ENCODE data around the gene PLEKHD1. TPM values are rescaled to one million over a fixed set of nuclear protein-coding genes. Genes with fewer than 3 reads are reported as not detected.

The PLEKHD1 gene
- total RNA-seq, 1 donor from 2014 or later: 0.05 TPM

DNA sequence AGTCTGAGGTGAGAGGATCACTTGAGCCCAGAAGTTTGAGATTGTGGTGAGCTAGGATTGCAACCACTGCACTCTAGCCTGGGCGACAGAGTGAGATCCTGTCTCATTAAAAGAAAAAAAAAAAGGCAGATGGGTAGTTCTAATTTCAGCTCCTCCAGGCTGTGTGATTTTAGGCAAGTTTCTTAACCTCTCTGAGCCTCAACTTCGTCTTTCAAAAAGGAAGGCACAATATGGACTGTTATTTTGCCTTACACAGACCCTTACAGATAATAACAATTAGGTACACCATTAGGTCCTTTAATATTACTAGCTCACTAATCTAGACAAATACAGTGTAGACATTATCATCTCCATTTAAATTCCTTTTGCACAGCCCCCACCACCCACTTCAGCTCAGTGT, 94.9 kb downstream of the PLEKHD1 start:
- no peak for DNase-seq (ENCODE audit: low read depth)
- Mint-ChIP-seq H3K27me3 (ENCODE audit: low read depth, unreplicated experiment) (peaks cover 29% of the 10 kb centered on the region), H3K4me3 (ENCODE audit: unreplicated experiment) (no peak overlapping the region), H3K9me3 (ENCODE audit: unreplicated experiment) (peaks cover 3% of the 10 kb centered on the region), H3K27ac (ENCODE audit: unreplicated experiment) (no peak overlapping the region), H3K4me1 (ENCODE audit: low read depth, unreplicated experiment) (peaks cover 3% of the 10 kb centered on the region), H3K36me3 (ENCODE audit: low read depth, unreplicated experiment) (no peaks in the 10 kb centered on the region)
- no peak for FAIRE-seq
- no peak overlapping the region for H3K9ac ChIP-seq (ENCODE audit: low read length)
- H3K36me3 ChIP-seq (ENCODE audit: insufficient read depth, low read length): no peaks in the 10 kb centered on the region
- H3K4me1 ChIP-seq (ENCODE audit: insufficient read depth, low read length): peaks cover 6% of the 10 kb centered on the region
- H3K27ac ChIP-seq (ENCODE audit: low read depth, low read length): no peak overlapping the region
- no peak overlapping the region for H2AFZ ChIP-seq (ENCODE audit: low read depth, low read length)
- no peaks in the 10 kb centered on the region for H3K79me2 ChIP-seq (ENCODE audit: insufficient read depth, low read length)
- no peaks in the 10 kb centered on the region for H4K20me1 ChIP-seq (ENCODE audit: insufficient read depth, low read length)
- no peaks in the 10 kb centered on the region for H3K9me3 ChIP-seq (ENCODE audit: insufficient read depth, low read depth, low read length)
- peaks cover 18% of the 10 kb centered on the region for H3K27me3 ChIP-seq (ENCODE audit: insufficient read depth, low read length)
- H3K4me2 ChIP-seq (ENCODE audit: low read length): no peak overlapping the region
- no peak for TF ChIP-seq EZH2 (IDR thresholded peaks at IDR 0.05; ENCODE audit: insufficient read depth, low read length)
- TF ChIP-seq, protein P1, sequence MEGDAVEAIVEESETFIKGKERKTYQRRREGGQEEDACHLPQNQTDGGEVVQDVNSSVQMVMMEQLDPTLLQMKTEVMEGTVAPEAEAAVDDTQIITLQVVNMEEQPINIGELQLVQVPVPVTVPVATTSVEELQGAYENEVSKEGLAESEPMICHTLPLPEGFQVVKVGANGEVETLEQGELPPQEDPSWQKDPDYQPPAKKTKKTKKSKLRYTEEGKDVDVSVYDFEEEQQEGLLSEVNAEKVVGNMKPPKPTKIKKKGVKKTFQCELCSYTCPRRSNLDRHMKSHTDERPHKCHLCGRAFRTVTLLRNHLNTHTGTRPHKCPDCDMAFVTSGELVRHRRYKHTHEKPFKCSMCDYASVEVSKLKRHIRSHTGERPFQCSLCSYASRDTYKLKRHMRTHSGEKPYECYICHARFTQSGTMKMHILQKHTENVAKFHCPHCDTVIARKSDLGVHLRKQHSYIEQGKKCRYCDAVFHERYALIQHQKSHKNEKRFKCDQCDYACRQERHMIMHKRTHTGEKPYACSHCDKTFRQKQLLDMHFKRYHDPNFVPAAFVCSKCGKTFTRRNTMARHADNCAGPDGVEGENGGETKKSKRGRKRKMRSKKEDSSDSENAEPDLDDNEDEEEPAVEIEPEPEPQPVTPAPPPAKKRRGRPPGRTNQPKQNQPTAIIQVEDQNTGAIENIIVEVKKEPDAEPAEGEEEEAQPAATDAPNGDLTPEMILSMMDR (IDR thresholded peaks at IDR 0.05; ENCODE audit: insufficient read depth, low read depth, low read length): no peak
- H3K4me3 ChIP-seq (ENCODE audit: insufficient read depth, low read depth, low read length): no peak overlapping the region

- H3K4me3 Mint-ChIP-seq (ENCODE audit: unreplicated experiment): no peak overlapping the region
- H4K20me1 ChIP-seq (ENCODE audit: insufficient read depth, low read length): no peaks in the 10 kb centered on the region
- no peak overlapping the region for H3K27ac Mint-ChIP-seq (ENCODE audit: unreplicated experiment)
- H3K4me1 Mint-ChIP-seq (ENCODE audit: low read depth, unreplicated experiment): no peaks in the 10 kb centered on the region
- no peak overlapping the region for H3K4me2 ChIP-seq (ENCODE audit: low read length)
- no peaks in the 10 kb centered on the region for H3K36me3 Mint-ChIP-seq (ENCODE audit: low read depth, unreplicated experiment)
- H3K9me3 Mint-ChIP-seq (ENCODE audit: unreplicated experiment): peaks cover 3% of the 10 kb centered on the region
- no peaks in the 10 kb centered on the region for H3K36me3 ChIP-seq (ENCODE audit: insufficient read depth, low read length)
- no peak overlapping the region for H3K9ac ChIP-seq (ENCODE audit: low read length)
- H3K27me3 ChIP-seq (ENCODE audit: insufficient read depth, low read length): peaks cover 15% of the 10 kb centered on the region
- H3K4me1 ChIP-seq (ENCODE audit: insufficient read depth, low read length): peaks cover 5% of the 10 kb centered on the region
- H3K27me3 Mint-ChIP-seq (ENCODE audit: low read depth, unreplicated experiment): peaks cover 26% of the 10 kb centered on the region
- TF ChIP-seq EZH2 (IDR thresholded peaks at IDR 0.05; ENCODE audit: insufficient read depth, low read length): no peak
- TF ChIP-seq, protein P1 (IDR thresholded peaks at IDR 0.05; ENCODE audit: insufficient read depth, low read depth, low read length): peak; percentile 62
- H3K9me3 ChIP-seq (ENCODE audit: insufficient read depth, low read depth, low read length): no peaks in the 10 kb centered on the region
- peak; percentile 91 for DNase-seq (ENCODE audit: low read depth)
- H2AFZ ChIP-seq (ENCODE audit: low read depth, low read length): no peak overlapping the region
- FAIRE-seq: no peak
- H3K27ac ChIP-seq (ENCODE audit: low read depth, low read length): no peak overlapping the region
- H3K4me3 ChIP-seq (ENCODE audit: insufficient read depth, low read depth, low read length): no peak overlapping the region
- H3K79me2 ChIP-seq (ENCODE audit: insufficient read depth, low read length): no peaks in the 10 kb centered on the region
Measured at GRCh38 chr14:69580009-69580577, 95.6 kb downstream of the PLEKHD1 start.

Other genes starting within 250 kb of the PLEKHD1 start
- 6.2 and 6.3 TPM in 2 replicates for gene GALNT16, start 224.6 kb upstream of the PLEKHD1 start, total RNA-seq
- 233 and 255 TPM in 2 replicates for gene ERH, start 86.4 kb upstream of the PLEKHD1 start, total RNA-seq
- gene SLC39A9, start 86.0 kb upstream of the PLEKHD1 start, total RNA-seq: 69.5 and 79.1 TPM in 2 replicates
- gene CCDC177, start 90.1 kb downstream of the PLEKHD1 start, total RNA-seq: not detected in 2 replicates
- 25.6 and 30.6 TPM in 2 replicates for gene SUSD6, start 126.9 kb downstream of the PLEKHD1 start, total RNA-seq